22Rv1 (cell line): Measurements from ENCODE around the gene MMRN1.

ENCODE experiments used
- CTCF ChIP-seq: fragments of 450-650 bp; IDR thresholded peaks from 2 replicates; pipeline ENCODE4 v1.5.1; 2017; ENCODE audit warnings: mild to moderate bottlenecking
- ZFX ChIP-seq: fragments of 450-650 bp; IDR thresholded peaks from 2 replicates; pipeline ENCODE4 v1.6.1; 2017; ENCODE audit warnings: antibody characterized with exemption, borderline replicate concordance

- no peak for TF ChIP-seq CTCF
- no peak for TF ChIP-seq ZFX
Measured at GRCh38 chr4:89860971-89861370, 33.7 kb upstream of the MMRN1 start.
